MM.1S (cell line): ENCODE data around the gene GSTT2B.

ENCODE experiments used
- CTCF ChIP-seq: fragments of 300-600 bp; sonication (generic); IDR thresholded peaks from 2 replicates; pipeline ENCODE4 v1.5.1; 2016; ENCODE audit warnings: antibody characterized with exemption, low read length, mixed read lengths
- EZH2 ChIP-seq: fragments of 300-600 bp; sonication (generic); optimal IDR thresholded peaks from 2 replicates; pipeline ENCODE3; 2017; ENCODE audit warnings: low read depth, mild to moderate bottlenecking, antibody characterized with exemption, low read length, mixed read lengths
- EZH2phosphoT487 ChIP-seq: fragments of 300-600 bp; sonication (generic); IDR thresholded peaks from 2 replicates; pipeline ENCODE4 v1.6.1; 2018; ENCODE audit warnings: antibody characterized with exemption, low read length

GRCh38 chr22:24002272-24002671, 41.3 kb upstream of the GSTT2B start:
- TF ChIP-seq EZH2, result no peak
- no peak for TF ChIP-seq CTCF
- TF ChIP-seq EZH2phosphoT487, result no peak
